ENCODE data around the gene ZMYM2. TPM values are rescaled to one million over a fixed set of nuclear protein-coding genes. Genes with fewer than 3 reads are reported as not detected.
"Not testable (repeated sequence)": the region's sequence is repeated elsewhere in the genome, so short reads cannot be mapped to it uniquely, and the experiment has no call there.

The ZMYM2 gene
- total RNA-seq, 1 experiment from 2014 or later = 87.1 TPM

DNA sequence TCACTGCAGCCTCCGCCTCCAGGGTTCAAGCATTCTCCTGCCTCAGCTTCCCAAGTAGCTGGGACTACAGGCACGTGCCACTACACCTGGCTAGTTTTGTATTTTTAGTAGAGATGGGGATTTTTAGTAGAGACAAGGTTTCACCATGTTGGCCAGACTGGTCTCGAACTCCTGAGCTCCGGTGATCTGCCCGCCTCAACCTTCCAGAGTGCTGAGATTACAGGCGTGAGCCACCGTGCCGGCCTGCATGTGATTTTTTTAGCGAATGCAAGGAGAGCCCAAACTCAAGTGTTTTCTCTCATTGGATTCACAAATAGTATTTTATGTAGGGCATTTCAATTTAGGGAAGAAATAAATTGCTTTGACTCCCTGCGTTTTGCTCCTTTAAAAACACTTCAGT, 4.4 kb downstream of the ZMYM2 start:
- Histone ChIP-seq H3K36me3 (ENCODE audit: insufficient read depth, low read length, poor library complexity, severe bottlenecking) (peaks cover 62% of the 10 kb centered on the region), H3K27me3 (replicated peaks; ENCODE audit: insufficient read depth, low read depth, low read length, poor library complexity) (no peaks in the 10 kb centered on the region), H3K4me3 (ENCODE audit: low read depth, low read length, poor library complexity, severe bottlenecking) (no peak overlapping the region), H3K9me3 (ENCODE audit: low read depth, low read length, poor library complexity, severe bottlenecking) (no peaks in the 10 kb centered on the region), H3K27ac (ENCODE audit: low read depth, low read length, poor library complexity, severe bottlenecking) (no peak overlapping the region), H3K4me1 (ENCODE audit: insufficient read depth, low read length, poor library complexity, severe bottlenecking) (peaks cover 23% of the 10 kb centered on the region)
- DNase-seq (ENCODE audit: low spot score) = no peak
- POLR2A ChIA-PET (ENCODE audit: low non-redundant PET) = no interaction called here
- TF ChIP-seq, protein P1, sequence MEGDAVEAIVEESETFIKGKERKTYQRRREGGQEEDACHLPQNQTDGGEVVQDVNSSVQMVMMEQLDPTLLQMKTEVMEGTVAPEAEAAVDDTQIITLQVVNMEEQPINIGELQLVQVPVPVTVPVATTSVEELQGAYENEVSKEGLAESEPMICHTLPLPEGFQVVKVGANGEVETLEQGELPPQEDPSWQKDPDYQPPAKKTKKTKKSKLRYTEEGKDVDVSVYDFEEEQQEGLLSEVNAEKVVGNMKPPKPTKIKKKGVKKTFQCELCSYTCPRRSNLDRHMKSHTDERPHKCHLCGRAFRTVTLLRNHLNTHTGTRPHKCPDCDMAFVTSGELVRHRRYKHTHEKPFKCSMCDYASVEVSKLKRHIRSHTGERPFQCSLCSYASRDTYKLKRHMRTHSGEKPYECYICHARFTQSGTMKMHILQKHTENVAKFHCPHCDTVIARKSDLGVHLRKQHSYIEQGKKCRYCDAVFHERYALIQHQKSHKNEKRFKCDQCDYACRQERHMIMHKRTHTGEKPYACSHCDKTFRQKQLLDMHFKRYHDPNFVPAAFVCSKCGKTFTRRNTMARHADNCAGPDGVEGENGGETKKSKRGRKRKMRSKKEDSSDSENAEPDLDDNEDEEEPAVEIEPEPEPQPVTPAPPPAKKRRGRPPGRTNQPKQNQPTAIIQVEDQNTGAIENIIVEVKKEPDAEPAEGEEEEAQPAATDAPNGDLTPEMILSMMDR (conservative IDR thresholded peaks at IDR 0.05; ENCODE audit: low read depth, low read length) = no peak
- no peak for TF ChIP-seq EZH2 (IDR thresholded peaks at IDR 0.05; ENCODE audit: borderline replicate concordance, low read depth, low read length, poor library complexity, severe bottlenecking)
- intact Hi-C loops (cut with micrococcal nuclease; ENCODE audit: unreplicated experiment) = no loop called here
- CTCF ChIA-PET = no interaction called here
- BruUV-seq (replicated peaks) = no TSS peak

DNA sequence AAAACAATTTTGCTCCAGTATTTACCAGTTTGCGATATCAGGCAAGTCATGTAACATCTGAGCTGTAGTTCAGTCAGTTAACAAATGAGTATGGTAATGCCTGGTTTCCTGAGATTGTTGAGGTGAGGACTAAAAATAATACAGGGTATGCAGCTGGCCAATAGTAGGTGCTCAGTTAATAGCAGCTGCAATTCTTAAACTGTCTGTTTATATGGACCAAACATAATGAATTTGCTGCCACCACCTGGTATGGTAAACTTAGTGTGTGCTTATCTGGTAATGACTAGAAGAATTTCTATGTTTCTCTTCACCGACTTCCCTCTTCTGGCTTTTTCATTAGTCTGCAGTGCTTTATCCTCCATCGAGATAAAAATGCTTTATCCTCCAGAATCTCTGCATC, 9.1 kb downstream of the ZMYM2 start:
- no peak for DNase-seq (ENCODE audit: low spot score)
- Histone ChIP-seq H3K27ac (ENCODE audit: low read depth, low read length, poor library complexity, severe bottlenecking) (no peak overlapping the region), H3K4me1 (ENCODE audit: insufficient read depth, low read length, poor library complexity, severe bottlenecking) (peaks cover 8% of the 10 kb centered on the region), H3K4me3 (ENCODE audit: low read depth, low read length, poor library complexity, severe bottlenecking) (no peak overlapping the region), H3K36me3 (ENCODE audit: insufficient read depth, low read length, poor library complexity, severe bottlenecking) (peaks cover 64% of the 10 kb centered on the region), H3K27me3 (replicated peaks; ENCODE audit: insufficient read depth, low read depth, low read length, poor library complexity) (no peaks in the 10 kb centered on the region), H3K9me3 (ENCODE audit: low read depth, low read length, poor library complexity, severe bottlenecking) (no peaks in the 10 kb centered on the region)
- BruUV-seq (replicated peaks) = no TSS peak
- CTCF ChIA-PET = no interaction called here
- intact Hi-C loops (cut with micrococcal nuclease; ENCODE audit: unreplicated experiment) = no loop called here
- TF ChIP-seq EZH2 (IDR thresholded peaks at IDR 0.05; ENCODE audit: borderline replicate concordance, low read depth, low read length, poor library complexity, severe bottlenecking) = no peak
- TF ChIP-seq, protein P1 (conservative IDR thresholded peaks at IDR 0.05; ENCODE audit: low read depth, low read length) = no peak; the same call in 1 of the 2 replicates
- POLR2A ChIA-PET (ENCODE audit: low non-redundant PET) = no interaction called here

DNA sequence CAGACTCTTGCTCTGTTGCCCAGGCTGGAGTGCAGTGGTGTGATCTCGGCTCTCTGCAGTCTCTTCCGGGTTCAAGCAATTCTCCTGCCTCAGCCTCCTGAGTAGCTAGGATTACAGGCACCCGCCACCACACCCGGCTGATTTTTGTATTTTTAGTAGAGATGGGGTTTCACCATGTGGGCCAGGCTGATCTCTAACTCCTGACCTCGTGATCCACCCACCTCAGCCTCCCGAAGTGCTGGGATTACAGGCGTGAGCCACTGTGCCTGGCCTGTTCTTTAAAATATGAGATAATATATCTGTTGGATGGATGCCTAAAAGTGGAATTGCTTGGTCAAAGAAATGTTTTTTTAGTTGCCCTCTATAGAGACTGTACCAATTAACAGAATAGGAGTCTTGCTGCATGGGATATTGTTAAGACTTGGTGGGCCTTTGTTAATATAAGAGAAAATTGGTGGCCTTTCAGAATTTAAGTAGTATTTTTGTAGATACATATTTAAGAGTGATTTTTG, 16.0 kb downstream of the ZMYM2 start:
- H3K27ac ChIP-seq (ENCODE audit: low read depth, low read length, poor library complexity, severe bottlenecking); intact Hi-C loops (cut with micrococcal nuclease; ENCODE audit: unreplicated experiment); H3K27me3 ChIP-seq (replicated peaks; ENCODE audit: insufficient read depth, low read depth, low read length, poor library complexity); H3K4me3 ChIP-seq (ENCODE audit: low read depth, low read length, poor library complexity, severe bottlenecking); DNase-seq (ENCODE audit: low spot score); BruUV-seq (replicated peaks); CTCF ChIA-PET; H3K4me1 ChIP-seq (ENCODE audit: insufficient read depth, low read length, poor library complexity, severe bottlenecking): not testable (repeated sequence)
- Histone ChIP-seq H3K9me3 (ENCODE audit: low read depth, low read length, poor library complexity, severe bottlenecking) (peaks cover 11% of the 10 kb centered on the region), H3K36me3 (ENCODE audit: insufficient read depth, low read length, poor library complexity, severe bottlenecking) (peaks cover 33% of the 10 kb centered on the region)
- POLR2A ChIA-PET (ENCODE audit: low non-redundant PET) = interaction anchor here (0.7 kb wide), 1 partner anchor 151 kb away, joined by 11 read pairs; no protein-coding TSS in a partner anchor

DNA sequence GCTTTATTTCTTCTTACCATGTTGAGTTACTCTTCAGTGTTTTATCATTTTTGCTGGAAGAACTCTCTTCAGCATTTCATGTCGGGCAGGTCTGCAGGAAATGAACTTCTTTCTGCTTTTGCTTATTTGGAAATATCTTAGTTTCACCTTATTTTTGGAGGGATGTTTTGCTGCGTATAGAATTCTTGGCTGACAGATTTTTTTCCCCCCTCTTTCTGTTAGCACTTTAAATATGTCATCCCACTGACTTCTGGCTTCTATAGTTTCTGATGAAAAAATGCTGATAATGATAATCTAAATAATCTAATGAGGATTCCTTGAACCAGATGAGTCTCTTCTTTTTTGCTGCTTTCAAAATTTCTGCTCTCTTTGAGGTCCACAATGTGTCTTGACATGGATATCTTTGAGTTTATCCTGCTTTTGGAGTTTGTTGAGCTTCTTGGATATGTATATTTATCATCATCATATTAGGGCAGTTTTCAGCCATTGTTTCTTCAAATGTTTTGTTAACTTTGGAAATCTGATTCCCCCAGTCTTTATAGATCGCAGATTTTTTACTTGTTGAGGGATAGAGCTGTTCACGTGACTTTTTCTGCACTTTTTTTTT, 20.4 kb downstream of the ZMYM2 start:
- no peak overlapping the region for H3K27ac ChIP-seq (ENCODE audit: low read depth, low read length, poor library complexity, severe bottlenecking)
- POLR2A ChIA-PET (ENCODE audit: low non-redundant PET) = interaction anchor here (0.6 kb wide), 1 partner anchor 1107 kb away, joined by 9 read pairs; no protein-coding TSS in a partner anchor
- CTCF ChIA-PET = no interaction called here
- intact Hi-C loops (cut with micrococcal nuclease; ENCODE audit: unreplicated experiment) = no loop called here
- BruUV-seq (replicated peaks) = no TSS peak
- H3K4me1 ChIP-seq (ENCODE audit: insufficient read depth, low read length, poor library complexity, severe bottlenecking) = no peaks in the 10 kb centered on the region
- TF ChIP-seq, protein P1 (conservative IDR thresholded peaks at IDR 0.05; ENCODE audit: low read depth, low read length) = no peak
- peaks cover 12% of the 10 kb centered on the region for H3K9me3 ChIP-seq (ENCODE audit: low read depth, low read length, poor library complexity, severe bottlenecking)
- DNase-seq (ENCODE audit: low spot score) = no peak
- no peaks in the 10 kb centered on the region for H3K27me3 ChIP-seq (replicated peaks; ENCODE audit: insufficient read depth, low read depth, low read length, poor library complexity)
- peaks cover 32% of the 10 kb centered on the region for H3K36me3 ChIP-seq (ENCODE audit: insufficient read depth, low read length, poor library complexity, severe bottlenecking)
- no peak overlapping the region for H3K4me3 ChIP-seq (ENCODE audit: low read depth, low read length, poor library complexity, severe bottlenecking)

Data from A673 (cell line).